Loucy (cell line): Measurements from ENCODE around the gene LDLRAD4.
A peak's percentile ranks its signal among the peaks of the same experiment; 100 is the strongest.

Experiments used
- H2AFZ ChIP-seq: fragments of 200-600 bp; sonication (generic); 2 replicates; pipeline ENCODE4 v1.6.0; 2016; ENCODE audit warnings: antibody characterized with exemption, mild to moderate bottlenecking, low read length, moderate library complexity
- H3F3A ChIP-seq: fragments of 200-600 bp; 2 replicates; pipeline ENCODE4 v1.6.0; 2016; ENCODE audit warnings: antibody characterized with exemption, low read depth, mild to moderate bottlenecking
- H3K27me3 ChIP-seq: fragments of 200-600 bp; sonication (generic); 2 replicates; pipeline ENCODE4 v1.6.1; 2014; ENCODE audit warnings: low read length, mild to moderate bottlenecking; ENCODE audit not compliant: insufficient read depth, poor library complexity, severe bottlenecking
- H3K36me3 ChIP-seq: fragments of 200-600 bp; sonication (generic); 2 replicates; pipeline ENCODE4 v1.6.1; 2016; ENCODE audit warnings: low read length; ENCODE audit not compliant: insufficient read depth
- H3K4me1 ChIP-seq: fragments of 200-600 bp; sonication (generic); 2 replicates; pipeline ENCODE4 v1.5.1; 2014; ENCODE audit warnings: low read length, mild to moderate bottlenecking; ENCODE audit not compliant: insufficient read depth, poor library complexity, severe bottlenecking
- H3K4me2 ChIP-seq: fragments of 200-600 bp; sonication (generic); 2 replicates; pipeline ENCODE4 v1.6.0; 2014; ENCODE audit warnings: antibody characterized with exemption, low read length, low read depth, mild to moderate bottlenecking; ENCODE audit not compliant: poor library complexity, severe bottlenecking
- H3K4me3 ChIP-seq: fragments of 200-600 bp; sonication (generic); 2 replicates; pipeline ENCODE4 v1.5.1; 2014; ENCODE audit warnings: low read length, mild to moderate bottlenecking, mixed read lengths; ENCODE audit not compliant: poor library complexity, severe bottlenecking
- H3K79me2 ChIP-seq: fragments of 200-600 bp; sonication (generic); 2 replicates; pipeline ENCODE4 v1.6.1; 2014; ENCODE audit warnings: low read length; ENCODE audit not compliant: insufficient read depth
- H3K9ac ChIP-seq: fragments of 200-600 bp; sonication (generic); 2 replicates; pipeline ENCODE4 v1.6.0; 2014; ENCODE audit warnings: mild to moderate bottlenecking, low read depth, low read length, moderate library complexity; ENCODE audit not compliant: poor library complexity, severe bottlenecking
- H3K9me2 ChIP-seq: fragments of 200-600 bp; sonication (generic); replicated peaks from 2 replicates; pipeline ENCODE4 v1.6.1; 2016; ENCODE audit warnings: low read depth, low read length, mixed read lengths
- H3K9me3 ChIP-seq: fragments of 200-600 bp; sonication (generic); 2 replicates; pipeline ENCODE4 v1.6.1; 2014; ENCODE audit warnings: mild to moderate bottlenecking, antibody characterized with exemption, low read length, low read depth; ENCODE audit not compliant: insufficient read depth
- H4K20me1 ChIP-seq: fragments of 200-600 bp; sonication (generic); 2 replicates; pipeline ENCODE4 v1.6.0; 2014; ENCODE audit warnings: antibody characterized with exemption, low read length, mild to moderate bottlenecking; ENCODE audit not compliant: insufficient read depth, poor library complexity, severe bottlenecking
- EZH2phosphoT487 ChIP-seq: fragments of 200-600 bp; IDR thresholded peaks from 2 replicates; pipeline ENCODE4 v1.6.1; 2018; ENCODE audit warnings: antibody characterized with exemption, mild to moderate bottlenecking, moderate library complexity, borderline replicate concordance
- TF ChIP-seq, protein P1 (sequence below): fragments of 200-600 bp; sonication (generic); conservative IDR thresholded peaks from 2 replicates; pipeline ENCODE4 v1.5.1; 2014; ENCODE audit warnings: mild to moderate bottlenecking, antibody characterized with exemption, low read length

Gene LDLRAD4

GRCh38 chr18:13437796-13438506 lies 219.4 kb downstream of the LDLRAD4 start:
- Histone ChIP-seq H3K4me1 (peaks cover 73% of the 10 kb centered on the region), H3K4me3 (peak overlapping the region; percentile 61), H3K36me3 (no peaks in the 10 kb centered on the region), H3K27me3 (no peaks in the 10 kb centered on the region), H3K79me2 (peaks cover 43% of the 10 kb centered on the region), H4K20me1 (no peaks in the 10 kb centered on the region), H2AFZ (peak overlapping the region; percentile 26; the same call in 1 of the 2 replicates), H3K4me2 (peak overlapping the region; percentile 80), H3K9me2 (no peaks in the 10 kb centered on the region), H3K9ac (peak overlapping the region; percentile 74), H3F3A (peaks cover 7% of the 10 kb centered on the region; the same call in 1 of the 2 replicates), H3K9me3 (no peaks in the 10 kb centered on the region)
- TF ChIP-seq EZH2phosphoT487: no peak
- TF ChIP-seq, protein P1, sequence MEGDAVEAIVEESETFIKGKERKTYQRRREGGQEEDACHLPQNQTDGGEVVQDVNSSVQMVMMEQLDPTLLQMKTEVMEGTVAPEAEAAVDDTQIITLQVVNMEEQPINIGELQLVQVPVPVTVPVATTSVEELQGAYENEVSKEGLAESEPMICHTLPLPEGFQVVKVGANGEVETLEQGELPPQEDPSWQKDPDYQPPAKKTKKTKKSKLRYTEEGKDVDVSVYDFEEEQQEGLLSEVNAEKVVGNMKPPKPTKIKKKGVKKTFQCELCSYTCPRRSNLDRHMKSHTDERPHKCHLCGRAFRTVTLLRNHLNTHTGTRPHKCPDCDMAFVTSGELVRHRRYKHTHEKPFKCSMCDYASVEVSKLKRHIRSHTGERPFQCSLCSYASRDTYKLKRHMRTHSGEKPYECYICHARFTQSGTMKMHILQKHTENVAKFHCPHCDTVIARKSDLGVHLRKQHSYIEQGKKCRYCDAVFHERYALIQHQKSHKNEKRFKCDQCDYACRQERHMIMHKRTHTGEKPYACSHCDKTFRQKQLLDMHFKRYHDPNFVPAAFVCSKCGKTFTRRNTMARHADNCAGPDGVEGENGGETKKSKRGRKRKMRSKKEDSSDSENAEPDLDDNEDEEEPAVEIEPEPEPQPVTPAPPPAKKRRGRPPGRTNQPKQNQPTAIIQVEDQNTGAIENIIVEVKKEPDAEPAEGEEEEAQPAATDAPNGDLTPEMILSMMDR: no peak

GRCh38 chr18:13438507-13439056 lies 220.0 kb downstream of the LDLRAD4 start:
- peak overlapping the region; percentile 61 for H3K4me3 ChIP-seq

DNA sequence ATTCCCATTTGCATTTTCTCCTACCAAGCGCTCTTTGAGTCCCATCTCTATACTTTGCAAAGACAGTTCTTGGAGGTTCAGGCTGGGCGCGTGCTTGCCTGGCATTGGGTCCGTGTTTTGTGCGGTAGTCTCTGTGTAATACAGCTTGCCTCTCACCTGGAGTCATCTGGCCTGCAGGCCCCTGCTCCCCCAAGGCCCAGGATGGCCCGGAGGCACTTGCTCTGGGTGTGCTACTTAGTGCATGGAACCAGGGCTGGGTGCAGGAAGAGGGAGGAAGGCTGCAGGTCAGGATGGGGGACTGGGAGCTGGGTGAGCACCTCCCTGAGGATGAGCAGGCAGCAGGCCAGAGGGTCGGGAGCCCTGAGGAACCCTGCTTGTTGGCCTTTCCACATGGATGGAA lies 220.9 kb downstream of the LDLRAD4 start:
- H3K4me2 ChIP-seq: peak overlapping the region; percentile 80
- no peaks in the 10 kb centered on the region for H3K9me3 ChIP-seq
- H2AFZ ChIP-seq: no peak overlapping the region
- H3K36me3 ChIP-seq: no peaks in the 10 kb centered on the region
- no peak overlapping the region for H3K4me3 ChIP-seq
- no peaks in the 10 kb centered on the region for H4K20me1 ChIP-seq
- no peaks in the 10 kb centered on the region for H3K27me3 ChIP-seq
- peak overlapping the region; percentile 74 for H3K9ac ChIP-seq
- no peaks in the 10 kb centered on the region for H3K9me2 ChIP-seq
- peaks cover 7% of the 10 kb centered on the region; the same call in 1 of the 2 replicates for H3F3A ChIP-seq
- no peak for TF ChIP-seq EZH2phosphoT487
- TF ChIP-seq, protein P1: no peak
- H3K4me1 ChIP-seq: peaks cover 88% of the 10 kb centered on the region
- peaks cover 47% of the 10 kb centered on the region for H3K79me2 ChIP-seq

More at GRCh38 chr18:13438507-13439056, 220.0 kb downstream of the LDLRAD4 start:
- Histone ChIP-seq H3K9ac (peak overlapping the region; percentile 74), H3K4me1 (peaks cover 79% of the 10 kb centered on the region), H3F3A (peaks cover 7% of the 10 kb centered on the region; the same call in 1 of the 2 replicates), H3K36me3 (no peaks in the 10 kb centered on the region), H3K4me2 (peak overlapping the region; percentile 80), H3K9me2 (no peaks in the 10 kb centered on the region), H3K27me3 (no peaks in the 10 kb centered on the region), H4K20me1 (no peaks in the 10 kb centered on the region), H3K9me3 (no peaks in the 10 kb centered on the region), H2AFZ (peak overlapping the region; percentile 26; the same call in 1 of the 2 replicates), H3K79me2 (peaks cover 43% of the 10 kb centered on the region)
- no peak for TF ChIP-seq EZH2phosphoT487
- TF ChIP-seq, protein P1: no peak
